H9 (cell line): ENCODE results near the gene TRAPPC4. TPM values are rescaled to one million over a fixed set of nuclear protein-coding genes. Genes with fewer than 3 reads are reported as not detected.
"Not testable (repeated sequence)": the region's sequence is repeated elsewhere in the genome, so short reads cannot be mapped to it uniquely, and the experiment has no call there.

Experiments
- DNase-seq: peaks from one replicate; pipeline ENCODE4 v3.0.0-alpha.2; 2017
- H2AFZ ChIP-seq: one replicate; pipeline ENCODE4 v1.6.1; 2013; ENCODE audit warnings: mild to moderate bottlenecking, low read length, control low read depth, moderate library complexity
- H2AK5ac ChIP-seq: 2 replicates; pipeline ENCODE4 v1.6.1; 2013; ENCODE audit warnings: low read length, control low read depth, mixed read lengths; ENCODE audit not compliant: insufficient read length
- H2BK120ac ChIP-seq: one replicate; pipeline ENCODE4 v1.6.1; 2013; ENCODE audit warnings: low read depth, mild to moderate bottlenecking, low read length, control low read depth, inconsistent platforms; ENCODE audit not compliant: poor library complexity, severe bottlenecking
- H2BK12ac ChIP-seq: 2 replicates; pipeline ENCODE4 v1.6.1; 2013; ENCODE audit warnings: low read length, control low read depth, mixed read lengths, low read depth; ENCODE audit not compliant: insufficient read length
- H2BK15ac ChIP-seq: 2 replicates; pipeline ENCODE4 v1.6.1; 2013; ENCODE audit warnings: low read depth, low read length, control low read depth
- H2BK20ac ChIP-seq: one replicate; pipeline ENCODE4 v1.6.1; 2013; ENCODE audit warnings: low read depth, mild to moderate bottlenecking, low read length, control low read depth, inconsistent platforms; ENCODE audit not compliant: poor library complexity, severe bottlenecking
- H2BK5ac ChIP-seq: 2 replicates; pipeline ENCODE4 v1.6.1; 2013; ENCODE audit warnings: low read length, control low read depth, mixed read lengths; ENCODE audit not compliant: insufficient read length
- H3K14ac ChIP-seq: 2 replicates; pipeline ENCODE4 v1.6.1; 2013; ENCODE audit warnings: low read length, control low read depth; ENCODE audit not compliant: insufficient read depth
- H3K18ac ChIP-seq: 2 replicates; pipeline ENCODE4 v1.6.1; 2013; ENCODE audit warnings: low read depth, mild to moderate bottlenecking, mixed read lengths, low read length, control low read depth; ENCODE audit not compliant: insufficient read length
- H3K23ac ChIP-seq: 2 replicates; pipeline ENCODE4 v1.6.1; 2013; ENCODE audit warnings: low read length, control low read depth, mixed read lengths, low read depth; ENCODE audit not compliant: insufficient read length
- H3K23me2 ChIP-seq: 2 replicates; pipeline ENCODE4 v1.6.1; 2013; ENCODE audit warnings: low read depth, mild to moderate bottlenecking, mixed read lengths, low read length, control low read depth; ENCODE audit not compliant: insufficient read length, poor library complexity, severe bottlenecking
- H3K27ac ChIP-seq: 2 replicates; pipeline ENCODE4 v1.5.1; 2013; ENCODE audit warnings: low read length, control low read depth, mixed read lengths, low read depth; ENCODE audit not compliant: insufficient read length
- H3K27me3 ChIP-seq: 2 replicates; pipeline ENCODE4 v1.6.1; 2013; ENCODE audit warnings: low read length, control low read depth, inconsistent platforms; ENCODE audit not compliant: insufficient read depth
- H3K4ac ChIP-seq: 2 replicates; pipeline ENCODE4 v1.6.1; 2013; ENCODE audit warnings: low read depth, mild to moderate bottlenecking, control low read depth, inconsistent platforms, low read length, moderate library complexity
- H3K4me1 ChIP-seq: 2 replicates; pipeline ENCODE4 v1.6.1; 2013; ENCODE audit warnings: low read length, control low read depth, inconsistent platforms; ENCODE audit not compliant: insufficient read depth
- H3K4me2 ChIP-seq: 2 replicates; pipeline ENCODE4 v1.6.1; 2013; ENCODE audit warnings: low read length, control low read depth, mixed read lengths; ENCODE audit not compliant: insufficient read length, insufficient read depth
- H3K56ac ChIP-seq: 2 replicates; pipeline ENCODE4 v1.6.1; 2013; ENCODE audit warnings: low read depth, mild to moderate bottlenecking, mixed read lengths, low read length, control low read depth; ENCODE audit not compliant: insufficient read length
- H3K79me1 ChIP-seq: 2 replicates; pipeline ENCODE4 v1.6.1; 2013; ENCODE audit warnings: low read depth, mild to moderate bottlenecking, moderate library complexity, low read length, control low read depth, inconsistent platforms; ENCODE audit not compliant: insufficient read depth, poor library complexity, severe bottlenecking
- H3K79me2 ChIP-seq: 2 replicates; pipeline ENCODE4 v1.6.1; 2013; ENCODE audit warnings: low read length, control low read depth, inconsistent platforms; ENCODE audit not compliant: insufficient read depth
- H3K9ac ChIP-seq: 2 replicates; pipeline ENCODE4 v1.6.1; 2013; ENCODE audit warnings: low read length, control low read depth, mixed read lengths; ENCODE audit not compliant: insufficient read length; ENCODE audit errors: extremely low read depth
- H3K9me3 ChIP-seq: one replicate; pipeline ENCODE4 v1.6.1; 2013; ENCODE audit warnings: low read depth, low read length, inconsistent platforms; ENCODE audit not compliant: control insufficient read depth
- H3T11ph ChIP-seq: one replicate; pipeline ENCODE4 v1.6.1; 2013; ENCODE audit warnings: mild to moderate bottlenecking, low read length, control low read depth, inconsistent platforms
- H4K20me1 ChIP-seq: one replicate; pipeline ENCODE4 v1.6.1; 2013; ENCODE audit not compliant: control insufficient read depth, insufficient read length, insufficient read depth
- H4K5ac ChIP-seq: 2 replicates; pipeline ENCODE4 v1.6.1; 2013; ENCODE audit warnings: low read depth, mild to moderate bottlenecking, mixed read lengths, low read length, control low read depth; ENCODE audit not compliant: insufficient read length
- H4K8ac ChIP-seq: replicated peaks from 2 replicates; pipeline ENCODE4 v1.6.1; 2013; ENCODE audit warnings: low read length, control low read depth, mixed read lengths, low read depth; ENCODE audit not compliant: insufficient read length
- H4K91ac ChIP-seq: 2 replicates; pipeline ENCODE4 v1.6.1; 2013; ENCODE audit warnings: low read depth, mild to moderate bottlenecking, moderate library complexity, mixed read lengths, low read length, control low read depth; ENCODE audit not compliant: insufficient read length
- H3K27ac Mint-ChIP-seq, 3 experiments: 2 replicates in 2 of 3; 3 replicates in 1 of 3; pipeline ENCODE4 v1.8.0; 2020 to 2021; ENCODE audit warnings: mixed read lengths in 3 of 3, mild to moderate bottlenecking in 1 of 3, moderate library complexity in 1 of 3
- H3K27me3 Mint-ChIP-seq: 2 replicates; pipeline ENCODE4 v1.8.0; 2021; ENCODE audit warnings: low read depth, mild to moderate bottlenecking, moderate library complexity, mixed read lengths
- H3K36me3 Mint-ChIP-seq, 3 experiments: 2 replicates in 2 of 3; 3 replicates in 1 of 3; pipeline ENCODE4 v1.8.0; 2020 to 2021; ENCODE audit warnings: low read depth in 3 of 3, mixed read lengths in 3 of 3; ENCODE audit not compliant: insufficient read depth in 1 of 3
- H3K4me1 Mint-ChIP-seq, 2 experiments: 2 replicates each; pipeline ENCODE4 v1.8.0; 2020; ENCODE audit warnings: mixed read lengths in 2 of 2
- H3K4me3 Mint-ChIP-seq, 2 experiments: 2 replicates in 1 of 2; 3 replicates in 1 of 2; pipeline ENCODE4 v1.8.0; 2020 to 2021; ENCODE audit warnings: mild to moderate bottlenecking in 2 of 2, mixed read lengths in 2 of 2, moderate library complexity in 1 of 2
- H3K9me3 Mint-ChIP-seq, 2 experiments: 2 replicates in 1 of 2; 3 replicates in 1 of 2; pipeline ENCODE4 v1.8.0; 2020; ENCODE audit warnings: mild to moderate bottlenecking in 2 of 2, mixed read lengths in 2 of 2, moderate library complexity in 1 of 2
- CTCF ChIP-seq: fragments of 200-600 bp; sonication (generic); conservative IDR thresholded peaks from 3 replicates; pipeline ENCODE4 v1.8.0; 2021; ENCODE audit warnings: antibody characterized with exemption, mild to moderate bottlenecking
- WGBS: extraction: QIAGEN DNeasy Blood & Tissue Kit; methylation state at CpG from one replicate; pipeline ENCODE4 v1.1.7; 2013; ENCODE audit warnings: missing lambda C conversion rate, low lambda C conversion rate, mixed read lengths; ENCODE audit not compliant: insufficient read length; ENCODE audit errors: extremely low coverage; 5-methylcytosine and 5-hydroxymethylcytosine counted together
- long read RNA-seq: library from polyadenylated mRNA; unstranded; transcript quantifications from one replicate; pipeline ENCODE4 v2.0.0, GENCODE V29; 2020
- total RNA-seq: library from RNA; stranded (reverse); gene quantifications from 2 replicates; pipeline ENCODE4 v1.2.1, GENCODE V29; 2021

TRAPPC4 gene
- 82.8 TPM in 2 replicates for total RNA-seq
- long read RNA-seq, transcript TRAPPC4-214 (5 exons, 1,759 nt), result major isoform, 104 of 117 reads
- long read RNA-seq, partial matches to known transcripts, result 1 of 117 reads
- long read RNA-seq, other reads (novel, unspliced or antisense), result 6 of 117 reads

- no peak within 1 kb of the TSS for H4K91ac ChIP-seq
- H4K5ac ChIP-seq, result no peak within 1 kb of the TSS
- peak within 1 kb of the TSS; percentile 20 for H3T11ph ChIP-seq
- peak within 1 kb of the TSS; percentile 88 for H2AFZ ChIP-seq
- H3K14ac ChIP-seq, result peak within 1 kb of the TSS; percentile 92
- H3K4ac ChIP-seq, result no peak within 1 kb of the TSS; the same call in 1 of the 2 replicates
- no peaks in the 10 kb centered on the region for H3K9me3 ChIP-seq
- H3K27me3 Mint-ChIP-seq, result no peaks in the 10 kb centered on the region; the same call in 1 of the 2 replicates
- peak within 1 kb of the TSS; percentile 69 for H3K27ac ChIP-seq
- no peaks in the 10 kb centered on the region for H3K9me3 Mint-ChIP-seq
- H3K27ac Mint-ChIP-seq, result peak within 1 kb of the TSS; percentile 99 to 100 (median 99)
- peak within 1 kb of the TSS; percentile 71 for H3K4me2 ChIP-seq
- H2BK120ac ChIP-seq, result no peak within 1 kb of the TSS
- peaks cover 2% of the 10 kb centered on the region for H3K79me1 ChIP-seq
- H3K4me1 Mint-ChIP-seq, result peaks cover 10 to 22% of the 10 kb centered on the region in 2 experiments
- H3K23ac ChIP-seq, result no peak within 1 kb of the TSS
- H3K23me2 ChIP-seq, result peaks cover 10% of the 10 kb centered on the region
- peak within 1 kb of the TSS; percentile 82 for H3K18ac ChIP-seq
- H3K56ac ChIP-seq, result no peak within 1 kb of the TSS
- H2BK15ac ChIP-seq, result no peak within 1 kb of the TSS
- H3K36me3 Mint-ChIP-seq, result peaks cover 51 to 78% (median 75%) of the 10 kb centered on the region in 3 experiments
- peak; percentile 97 for DNase-seq
- no peak within 1 kb of the TSS for H4K8ac ChIP-seq
- H3K9ac ChIP-seq, result peak within 1 kb of the TSS; percentile 95
- peaks cover 15% of the 10 kb centered on the region; the same call in 1 of the 2 replicates for H3K79me2 ChIP-seq
- no peak within 1 kb of the TSS for H2BK12ac ChIP-seq
- no peak within 1 kb of the TSS for H2BK5ac ChIP-seq
- no peak for TF ChIP-seq CTCF
- no peak within 1 kb of the TSS for H2AK5ac ChIP-seq
- no CpG with 5 or more reads among the region's 63 CpGs for WGBS
- H4K20me1 ChIP-seq, result no peaks in the 10 kb centered on the region
- peak within 1 kb of the TSS; percentile 97 to 99 for H3K4me3 Mint-ChIP-seq
- no peaks in the 10 kb centered on the region for H3K4me1 ChIP-seq
- no peaks in the 10 kb centered on the region for H3K27me3 ChIP-seq
- no peak within 1 kb of the TSS for H2BK20ac ChIP-seq
Measured at GRCh38 chr11:119018074-119018938, at the start of gene TRAPPC4, which contains the start of gene RPS25. TRAPPC4 (plus strand) TSS chr11:119018766; CDS start chr11:119018796, 30 bp downstream. RPS25 (minus strand) TSS chr11:119018343; CDS start chr11:119018284, 59 bp downstream.

- H3K27me3 ChIP-seq, H2BK120ac ChIP-seq, H2AFZ ChIP-seq, H3K9me3 Mint-ChIP-seq, H2AK5ac ChIP-seq, H2BK15ac ChIP-seq, H3K36me3 Mint-ChIP-seq, H3K4me3 Mint-ChIP-seq, DNase-seq, H4K91ac ChIP-seq, H3K27ac Mint-ChIP-seq, H4K8ac ChIP-seq, H4K20me1 ChIP-seq, H3K27ac ChIP-seq, H4K5ac ChIP-seq, H3K9ac ChIP-seq, H3K18ac ChIP-seq, H2BK12ac ChIP-seq, H3K79me1 ChIP-seq, H3K27me3 Mint-ChIP-seq, H3K4me1 Mint-ChIP-seq, H3K14ac ChIP-seq, H3K23me2 ChIP-seq, H2BK5ac ChIP-seq, H3K4ac ChIP-seq, H3K9me3 ChIP-seq, H3K4me2 ChIP-seq, H3T11ph ChIP-seq, H3K23ac ChIP-seq, H2BK20ac ChIP-seq, H3K79me2 ChIP-seq, H3K56ac ChIP-seq, H3K4me1 ChIP-seq: not testable (repeated sequence)
- no CpG with 5 or more reads among the region's 2 CpGs for WGBS
Measured at GRCh38 chr11:118969508-118969907, 49.1 kb upstream of the TRAPPC4 start.
